Keratinocyte (primary cell): Measurements from ENCODE around the gene SENP1. TPM values are rescaled to one million over a fixed set of nuclear protein-coding genes. Genes with fewer than 3 reads are reported as not detected.
A peak's percentile ranks its signal among the peaks of the same experiment; 100 is the strongest.

Source experiments
- DNase-seq: peaks from one replicate; pipeline ENCODE4 v3.0.0-alpha.2; 2011; ENCODE audit warnings: low read depth, missing footprints, low spot score
- FAIRE-seq: peaks from 2 replicates; lab custom pipeline; 2011; peaks lifted over from hg19 to GRCh38; lab: Jason Lieb, UNC
- H2AFZ ChIP-seq: 2 replicates; pipeline ENCODE4 v1.6.0; 2012; ENCODE audit warnings: low read length, control low read depth, inconsistent platforms; ENCODE audit not compliant: control insufficient read depth
- H3K27ac ChIP-seq: 2 replicates; pipeline ENCODE4 v1.5.1; 2011; ENCODE audit warnings: low read length; ENCODE audit not compliant: control insufficient read depth, insufficient read depth
- H3K27me3 ChIP-seq: 3 replicates; pipeline ENCODE4 v1.6.0; 2011; ENCODE audit warnings: low read length; ENCODE audit not compliant: control insufficient read depth, insufficient read depth; ENCODE audit errors: extremely low read depth
- H3K36me3 ChIP-seq, 2 experiments: 2 replicates in 1 of 2; 3 replicates in 1 of 2; pipeline ENCODE4 v1.5.1; 2011; ENCODE audit warnings: low read length in 2 of 2, mild to moderate bottlenecking in 1 of 2; ENCODE audit not compliant: control insufficient read depth in 2 of 2, insufficient read depth in 2 of 2; ENCODE audit errors: extremely low read depth in 1 of 2
- H3K4me1 ChIP-seq: 3 replicates; pipeline ENCODE4 v1.5.1; 2011; ENCODE audit warnings: low read length; ENCODE audit not compliant: control insufficient read depth, insufficient read depth; ENCODE audit errors: extremely low read depth
- H3K4me2 ChIP-seq: 3 replicates; pipeline ENCODE4 v1.6.0; 2011; ENCODE audit warnings: low read depth, low read length; ENCODE audit not compliant: control insufficient read depth, insufficient read depth; ENCODE audit errors: extremely low read depth
- H3K4me3 ChIP-seq, 3 experiments: fragments of 200-600 bp in 1 of 3; sonication (generic) in 1 of 3; 2 replicates in 2 of 3; 3 replicates in 1 of 3; pipeline ENCODE4 v1.5.1; 2011 to 2016; ENCODE audit warnings: low read length in 3 of 3, mild to moderate bottlenecking in 3 of 3, control low read depth in 2 of 3, inconsistent platforms in 1 of 3, low read depth in 1 of 3, mixed read lengths in 1 of 3, mixed run types in 1 of 3, moderate library complexity in 1 of 3; ENCODE audit not compliant: control insufficient read depth in 2 of 3, insufficient read depth in 2 of 3; ENCODE audit errors: extremely low read depth in 1 of 3
- H3K79me2 ChIP-seq: 2 replicates; pipeline ENCODE4 v1.6.0; 2012; ENCODE audit warnings: low read length; ENCODE audit not compliant: control insufficient read depth, insufficient read depth
- H3K9ac ChIP-seq: 3 replicates; pipeline ENCODE4 v1.6.0; 2011; ENCODE audit warnings: low read length; ENCODE audit not compliant: control insufficient read depth, insufficient read depth; ENCODE audit errors: extremely low read depth
- H3K9me1 ChIP-seq: 3 replicates; pipeline ENCODE4 v1.6.0; 2011; ENCODE audit warnings: low read length; ENCODE audit not compliant: control insufficient read depth, insufficient read depth; ENCODE audit errors: extremely low read depth
- H3K9me3 ChIP-seq: 2 replicates; pipeline ENCODE4 v1.5.1; 2012; ENCODE audit warnings: low read depth, low read length; ENCODE audit not compliant: control insufficient read depth
- H4K20me1 ChIP-seq: 3 replicates; pipeline ENCODE4 v1.6.0; 2011; ENCODE audit warnings: low read length; ENCODE audit not compliant: control insufficient read depth, insufficient read depth; ENCODE audit errors: extremely low read depth
- CTCF ChIP-seq, 3 experiments: IDR thresholded peaks in 1 of 3; conservative IDR thresholded peaks in 1 of 3; optimal IDR thresholded peaks in 1 of 3; 2 replicates in 2 of 3; 3 replicates in 1 of 3; pipeline versions ENCODE3 to v1.5.1; 2011; ENCODE audit warnings: low read length in 3 of 3, mild to moderate bottlenecking in 3 of 3, moderate library complexity in 2 of 3, control low read depth in 1 of 3, inconsistent platforms in 1 of 3; ENCODE audit not compliant: insufficient read depth in 2 of 3; ENCODE audit errors: extremely low read depth in 1 of 3
- EZH2 ChIP-seq: IDR thresholded peaks from one replicate; pipeline ENCODE4 v1.6.1; 2012; ENCODE audit warnings: inconsistent platforms, mild to moderate bottlenecking, low read length, moderate library complexity
- dilution Hi-C: fragments of 300-500 bp; cut with MboI; formaldehyde crosslinking; loops from one replicate; pipeline ENCODE4 v1.7.0; 2020; ENCODE audit warnings: low sequenced_read_pairs; ENCODE audit not compliant: extremely low pct_ligation_motif_present
- polyA plus RNA-seq, 5 experiments: library from polyadenylated mRNA; depleted of rRNA in 3 of 5; stranded (reverse) in 3 of 5; stranded (forward) in 1 of 5; unstranded in 1 of 5; fragments of >200 nt; gene quantifications; 1 replicate in 1 of 5; 2 replicates in 3 of 5; 3 replicates in 1 of 5; pipeline versions ENCODE4 v1.2.1 to v1.2.3, GENCODE V29; 2011 to 2012; ENCODE audit warnings: missing spikeins in 2 of 5, low read depth in 1 of 5, low replicate concordance in 1 of 5

Gene SENP1
- polyA plus RNA-seq, 1 donor (not counting 4 experiments of a cell fraction or from before 2014, with no cell fraction given): 15.4 TPM

DNA sequence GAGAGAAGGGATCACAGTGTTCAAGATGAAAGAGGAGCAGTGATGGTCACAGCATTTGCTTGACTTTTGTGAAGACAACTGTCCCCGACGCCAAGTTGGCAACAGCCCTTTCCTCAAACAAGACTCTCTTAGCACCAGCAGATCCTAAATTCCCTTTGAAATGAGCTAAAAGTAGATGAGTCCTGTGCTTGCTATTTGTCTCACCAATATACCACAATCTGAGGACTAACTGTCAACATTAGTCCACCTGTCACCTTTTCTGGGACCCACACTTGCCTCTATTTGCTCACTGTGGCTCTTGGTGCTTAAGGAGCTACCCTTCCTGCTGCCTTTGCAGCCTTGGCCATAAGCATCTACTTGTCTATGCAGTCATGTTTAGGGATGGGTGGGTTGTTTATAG lies 54.2 kb downstream of the SENP1 start:
- Histone ChIP-seq H3K4me2 (no peak overlapping the region), H3K79me2 (no peaks in the 10 kb centered on the region), H3K4me1 (no peaks in the 10 kb centered on the region), H3K9me3 (no peaks in the 10 kb centered on the region), H3K9ac (no peak overlapping the region), H4K20me1 (no peaks in the 10 kb centered on the region), H3K36me3 (no peaks in the 10 kb centered on the region), H2AFZ (no peak overlapping the region), H3K27me3 (no peaks in the 10 kb centered on the region), H3K4me3 (no peak overlapping the region), H3K9me1 (no peaks in the 10 kb centered on the region), H3K27ac (no peak overlapping the region)
- DNase-seq (no peak), FAIRE-seq (peak; percentile 23)
- no peak for TF ChIP-seq EZH2
- TF ChIP-seq CTCF (optimal IDR thresholded peaks at IDR 0.05 in 1 of 3, IDR thresholded peaks at IDR 0.05 in 1 of 3, conservative IDR thresholded peaks at IDR 0.05 in 1 of 3; ENCODE audit: extremely low read depth in 1 of 3, insufficient read depth in 2 of 3, low read length in 3 of 3): no peak
- dilution Hi-C loops: no loop called here

- Histone ChIP-seq H3K79me2 (no peaks in the 10 kb centered on the region), H4K20me1 (no peaks in the 10 kb centered on the region), H3K27ac (no peak overlapping the region), H3K36me3 (peaks cover 0 to under 1% of the 10 kb centered on the region in 2 experiments), H3K9me1 (no peaks in the 10 kb centered on the region), H3K9me3 (no peaks in the 10 kb centered on the region), H3K9ac (no peak overlapping the region), H2AFZ (no peak overlapping the region), H3K27me3 (no peaks in the 10 kb centered on the region), H3K4me2 (no peak overlapping the region), H3K4me3 (no peak overlapping the region), H3K4me1 (no peaks in the 10 kb centered on the region)
- TF ChIP-seq EZH2 (no peak), CTCF (optimal IDR thresholded peaks at IDR 0.05 in 1 of 3, IDR thresholded peaks at IDR 0.05 in 1 of 3, conservative IDR thresholded peaks at IDR 0.05 in 1 of 3; ENCODE audit: extremely low read depth in 1 of 3, insufficient read depth in 2 of 3, low read length in 3 of 3) (no peak)
- DNase-seq (no peak), FAIRE-seq (no peak)
- dilution Hi-C loops: no loop called here
Measured at GRCh38 chr12:48050174-48050573, 55.7 kb downstream of the SENP1 start.
